ENCODE results near the gene FNBP1.
"Not testable (repeated sequence)": the region's sequence is repeated elsewhere in the genome, so short reads cannot be mapped to it uniquely, and the experiment has no call there.

FNBP1 gene

DNA sequence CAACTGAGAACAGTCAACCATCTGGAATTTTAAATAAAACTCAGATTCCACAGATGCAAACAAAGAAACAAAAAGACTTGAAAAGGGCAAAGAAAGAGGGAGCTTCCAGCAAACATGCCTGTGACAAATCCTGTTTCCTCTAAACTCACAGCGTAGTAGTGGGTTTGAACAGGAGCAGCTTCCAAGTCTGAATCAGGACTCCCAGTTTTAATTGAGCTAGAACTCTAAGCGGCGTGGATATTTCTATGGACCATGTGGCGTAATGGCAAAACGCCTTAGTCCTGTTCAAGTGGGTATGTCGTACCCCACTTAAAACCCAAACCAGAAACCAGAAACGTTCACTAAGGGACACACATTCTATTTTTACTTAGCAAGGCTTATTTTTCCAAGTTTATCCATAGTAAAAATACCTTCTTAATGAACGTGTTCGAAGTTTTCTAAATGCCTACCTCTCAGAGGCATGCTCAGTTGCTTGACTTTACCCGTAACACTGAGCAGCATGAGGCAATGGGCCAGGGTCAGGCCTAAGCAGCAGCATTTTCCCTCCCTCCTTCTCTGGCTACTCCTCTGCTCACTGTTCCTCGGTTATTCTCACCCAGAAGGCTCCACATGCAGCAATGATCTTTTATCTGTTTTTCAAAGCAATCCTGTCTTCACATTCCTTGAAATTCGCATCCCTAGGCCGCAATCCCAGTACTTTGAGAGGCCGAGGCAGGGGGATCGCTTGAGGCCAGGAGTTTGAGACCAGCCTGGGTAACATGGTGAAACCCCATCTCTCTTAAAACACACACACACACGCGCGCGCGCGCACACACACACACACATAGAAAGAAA, 77.9 kb downstream of the FNBP1 start:
- DNase-seq, result no peak
- intact Hi-C loops (cut with DNase I), result loop anchor here (10.0 kb wide), 1 partner anchor 80 kb away; the partner anchor contains the start of gene FNBP1

DNA sequence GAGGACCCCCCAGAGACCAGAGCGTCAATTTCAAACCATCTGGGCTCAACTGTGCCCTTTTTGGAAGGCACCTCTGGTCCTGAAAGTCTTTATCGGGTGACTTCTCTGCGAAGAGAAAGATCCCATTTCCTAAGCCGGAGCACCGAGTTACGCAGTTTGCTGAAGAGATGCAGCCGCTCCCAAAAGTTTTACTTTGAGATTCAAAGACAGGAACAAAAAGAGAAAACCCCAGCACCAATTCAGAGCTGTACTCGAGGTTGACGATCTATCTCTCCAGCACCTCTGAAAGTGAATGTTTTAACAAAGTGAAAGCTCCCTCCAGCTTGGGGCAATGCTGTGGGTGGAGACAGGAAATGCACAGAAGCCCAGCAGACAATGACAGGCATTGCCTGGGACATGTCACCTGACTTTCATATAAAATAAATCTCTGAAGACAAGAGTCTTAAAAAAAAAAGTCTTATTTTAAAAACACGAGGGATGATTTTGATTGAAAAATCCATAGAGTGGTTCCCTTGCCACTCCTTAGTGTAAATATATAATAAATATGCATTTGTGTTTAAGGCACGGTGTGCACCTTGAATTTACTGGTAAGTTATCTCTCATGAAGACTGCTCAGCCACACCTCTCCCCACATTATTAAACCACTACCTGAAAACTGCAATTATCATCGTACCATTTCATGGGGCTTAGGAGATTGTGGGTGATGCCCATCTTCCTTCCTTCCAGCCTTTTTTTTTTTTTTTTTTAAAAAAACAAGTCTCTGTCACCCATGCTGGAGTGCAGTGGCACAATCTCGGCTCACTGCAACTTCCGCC, 79.9 kb downstream of the FNBP1 start:
- intact Hi-C loops (cut with DNase I), result loop anchor here (10.0 kb wide), 1 partner anchor 82 kb away; the partner anchor contains the start of gene FNBP1

DNA sequence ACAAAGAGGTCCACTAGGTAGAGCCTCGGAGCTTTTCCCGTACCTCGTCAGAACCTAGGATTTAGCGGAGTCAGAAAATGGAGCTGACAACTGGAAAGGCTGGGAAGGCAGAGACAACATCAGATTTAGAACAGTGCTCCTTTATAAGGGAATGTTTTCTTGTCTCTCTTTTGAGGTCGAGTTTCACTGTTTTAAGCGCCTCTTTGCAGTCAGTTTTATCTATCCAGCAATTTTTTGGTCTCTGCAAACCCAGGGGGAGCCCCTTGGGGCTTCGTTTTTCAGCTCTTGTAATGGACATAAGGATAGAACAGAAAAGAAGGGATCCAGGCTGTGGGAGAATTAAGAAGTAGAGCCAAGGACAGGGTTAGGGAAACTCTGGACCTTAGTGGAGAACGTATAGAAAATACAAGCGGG, 80.5 kb downstream of the FNBP1 start:
- intact Hi-C loops (cut with DNase I), result loop anchor here (10.0 kb wide), 1 partner anchor 82 kb away; the partner anchor contains the start of gene FNBP1
- DNase-seq, result no peak

More for the DNA sequence above, 79.9 kb downstream of the FNBP1 start:
- peak in 1 of 10 donors; percentile 40 for DNase-seq

DNA sequence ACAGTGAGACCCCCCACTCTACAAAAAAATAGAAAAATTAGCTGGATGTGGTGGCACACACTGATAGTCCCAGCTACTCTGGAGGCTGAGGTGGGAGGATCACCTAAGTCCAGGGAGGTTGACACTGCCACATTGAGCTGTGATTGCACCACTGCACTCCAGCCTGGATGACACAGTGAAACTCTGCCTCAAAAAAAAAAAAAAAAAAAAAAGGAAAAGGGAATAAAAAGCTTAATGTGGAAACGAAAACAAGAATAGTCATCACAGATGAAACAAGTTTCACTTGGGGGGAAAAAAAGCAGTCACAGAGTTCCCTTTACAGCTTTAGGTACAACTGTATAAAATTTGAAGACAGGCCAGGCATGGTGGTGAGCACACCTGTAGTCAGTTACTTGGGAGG, 84.2 kb downstream of the FNBP1 start:
- DNase-seq, result no peak
- intact Hi-C loops (cut with DNase I), result no loop called here

DNA sequence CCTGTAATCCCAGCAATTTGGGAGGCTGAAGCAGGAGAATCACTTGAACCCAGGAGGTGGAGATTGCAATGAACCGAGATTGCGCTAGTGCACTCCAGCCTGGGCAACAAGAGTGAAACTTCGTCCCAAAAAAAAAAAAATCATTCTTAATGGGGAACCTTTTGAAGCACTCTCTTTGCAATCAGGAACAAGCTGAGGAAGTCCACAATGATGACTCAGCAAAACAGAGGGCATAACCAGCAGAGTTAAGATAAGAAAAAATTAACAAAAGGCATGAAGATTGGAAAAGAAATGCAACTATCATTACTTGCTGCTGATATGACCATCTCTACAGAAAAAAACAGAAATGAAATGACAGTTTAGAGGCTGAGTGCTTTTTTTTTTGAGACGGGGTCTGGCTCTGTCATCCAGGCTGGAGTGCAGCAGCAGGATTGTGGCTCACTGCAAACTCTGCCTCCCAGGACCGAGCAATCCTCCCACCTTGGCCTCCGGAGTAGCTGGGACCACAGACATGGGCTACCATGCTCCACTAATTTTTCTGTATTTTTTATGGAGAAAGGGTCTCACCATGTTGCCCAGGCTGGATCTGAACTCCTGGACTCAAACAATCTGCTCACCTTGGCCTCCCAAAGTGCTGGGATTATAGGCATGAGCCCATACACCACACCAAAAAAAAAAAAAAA, 88.0 kb downstream of the FNBP1 start:
- DNase-seq, result no peak
- intact Hi-C loops (cut with DNase I), result no loop called here

DNA sequence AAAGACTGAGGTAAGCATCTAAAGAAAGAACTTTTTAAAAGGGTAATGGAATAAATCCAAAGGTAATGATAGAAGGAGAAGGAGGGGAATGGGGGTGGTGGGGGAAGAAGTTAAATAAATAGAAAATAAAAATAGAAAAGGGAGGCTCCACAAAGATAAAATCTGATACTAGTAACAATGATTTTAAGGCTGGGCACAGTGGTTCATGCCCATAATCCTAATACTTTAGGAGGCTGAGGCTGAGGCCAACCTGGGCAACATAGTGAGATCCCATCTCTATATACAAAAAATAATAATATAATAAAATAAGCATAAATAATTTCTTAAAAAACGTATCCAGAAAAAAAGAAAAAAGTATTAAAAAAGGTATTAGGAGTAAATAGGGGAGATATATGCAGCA, 89.3 kb downstream of the FNBP1 start:
- DNase-seq, result no peak
- intact Hi-C loops (cut with DNase I), result no loop called here

DNA sequence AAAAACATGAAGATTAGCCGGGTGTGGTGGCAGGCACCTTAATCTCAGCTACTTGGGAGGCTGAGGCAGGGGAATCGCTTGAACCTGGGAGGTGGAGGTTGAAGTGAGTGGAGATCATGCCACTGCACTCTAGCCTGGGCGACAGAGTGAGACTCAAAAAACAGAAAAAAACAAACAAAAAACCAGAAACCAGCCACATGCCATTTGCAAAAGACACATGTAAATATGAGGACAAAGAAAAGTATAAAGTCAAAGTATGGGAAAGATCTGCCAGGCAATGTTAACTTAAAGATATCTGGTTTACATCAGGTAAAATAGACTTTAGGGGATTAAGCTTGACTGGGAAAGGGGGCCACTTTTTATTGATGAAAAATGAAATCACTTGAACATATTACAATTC, 90.7 kb downstream of the FNBP1 start:
- intact Hi-C loops (cut with DNase I), result no loop called here
- no peak for DNase-seq

DNA sequence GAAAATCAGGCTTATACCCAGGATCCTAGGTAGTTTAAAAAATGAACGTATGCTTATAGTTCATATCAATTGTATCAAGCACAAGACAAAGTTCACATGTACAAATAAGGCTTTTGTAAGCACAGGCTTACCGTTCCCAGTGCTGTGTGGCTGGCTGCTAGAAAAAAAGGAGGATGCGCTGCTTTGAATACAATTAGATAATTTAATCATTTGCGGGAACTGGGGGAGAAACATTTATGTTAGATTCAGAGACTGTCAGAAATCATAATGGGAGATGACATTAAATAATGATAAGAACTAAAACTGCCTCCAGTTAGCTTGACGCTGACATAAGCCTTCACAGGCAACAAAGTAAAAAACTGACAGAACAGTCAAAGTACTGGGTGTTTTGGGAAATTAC, 93.2 kb downstream of the FNBP1 start:
- intact Hi-C loops (cut with DNase I), result no loop called here
- DNase-seq, result no peak

DNA sequence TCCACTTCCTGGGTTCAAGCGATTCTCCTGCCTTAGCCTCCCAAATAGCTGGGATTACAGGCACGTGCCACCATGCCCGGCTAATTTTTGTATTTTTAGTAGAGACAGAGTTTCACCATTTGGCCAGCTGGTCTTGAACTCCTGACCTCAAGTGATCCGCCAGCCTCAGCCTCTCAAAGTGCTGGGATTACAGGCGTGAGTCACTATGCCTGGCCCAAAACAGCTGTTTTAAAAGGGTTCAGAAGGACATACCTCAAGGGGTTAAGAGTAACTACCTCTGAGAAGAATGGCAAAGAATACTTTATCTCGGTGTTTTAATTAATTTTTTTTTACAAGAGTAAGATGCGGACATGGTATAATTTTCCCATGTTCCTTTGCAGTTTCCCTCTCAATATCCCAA, 94.4 kb downstream of the FNBP1 start:
- DNase-seq; intact Hi-C loops (cut with DNase I): not testable (repeated sequence)

DNA sequence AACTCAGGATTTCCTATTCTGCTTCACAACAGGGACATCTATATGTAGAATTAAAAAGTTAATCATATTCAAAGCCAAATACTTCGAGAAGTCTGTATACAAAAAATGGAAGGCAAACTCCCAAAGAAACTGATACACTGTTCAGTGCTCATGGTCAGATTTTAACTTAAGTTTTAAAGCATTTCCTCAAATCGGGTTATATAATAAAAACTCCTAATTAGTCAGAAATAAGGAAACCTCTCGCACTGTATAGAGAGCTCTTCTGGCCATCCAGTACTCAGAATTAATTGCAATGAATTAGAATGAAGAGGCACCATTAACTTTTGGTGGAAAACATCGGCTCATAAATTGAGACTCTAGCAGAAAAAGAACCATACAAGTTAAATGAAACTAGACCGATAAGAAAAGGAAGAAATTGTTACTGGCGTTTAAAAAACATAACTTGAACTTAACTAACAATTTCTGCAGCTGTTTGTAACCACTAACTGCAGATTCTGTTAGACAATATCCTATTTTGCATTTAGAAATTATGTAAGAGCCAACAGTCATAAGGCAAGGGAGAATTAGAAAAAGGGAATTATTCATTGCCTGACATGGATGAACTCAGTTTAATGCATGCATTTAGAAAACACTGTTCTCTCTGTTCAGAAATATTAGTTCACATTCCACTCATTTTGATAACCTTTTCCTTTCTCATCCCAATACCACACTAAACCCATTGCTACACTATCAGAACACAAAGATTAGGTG, 96.6 kb downstream of the FNBP1 start:
- DNase-seq, result no peak
- intact Hi-C loops (cut with DNase I), result no loop called here

DNA sequence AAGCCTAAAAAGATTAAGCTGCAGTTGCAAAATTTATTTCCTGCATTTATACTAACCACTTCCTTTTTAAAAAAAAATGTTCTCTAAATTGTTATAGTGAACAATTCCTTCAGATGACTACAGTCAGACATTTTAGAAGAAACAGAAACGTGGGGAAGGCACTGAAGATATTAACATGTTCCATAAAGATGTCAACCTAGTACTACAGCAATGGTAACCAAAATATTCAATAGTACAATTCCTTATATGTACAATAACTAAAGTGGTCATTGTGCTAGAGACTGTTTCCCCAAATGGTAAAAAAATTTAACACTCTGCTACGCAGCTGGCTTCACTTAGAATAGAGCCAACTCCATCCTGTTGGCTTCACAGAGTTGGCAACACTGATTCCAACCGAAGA, 97.7 kb downstream of the FNBP1 start:
- intact Hi-C loops (cut with DNase I), result no loop called here
- no peak for DNase-seq

DNA sequence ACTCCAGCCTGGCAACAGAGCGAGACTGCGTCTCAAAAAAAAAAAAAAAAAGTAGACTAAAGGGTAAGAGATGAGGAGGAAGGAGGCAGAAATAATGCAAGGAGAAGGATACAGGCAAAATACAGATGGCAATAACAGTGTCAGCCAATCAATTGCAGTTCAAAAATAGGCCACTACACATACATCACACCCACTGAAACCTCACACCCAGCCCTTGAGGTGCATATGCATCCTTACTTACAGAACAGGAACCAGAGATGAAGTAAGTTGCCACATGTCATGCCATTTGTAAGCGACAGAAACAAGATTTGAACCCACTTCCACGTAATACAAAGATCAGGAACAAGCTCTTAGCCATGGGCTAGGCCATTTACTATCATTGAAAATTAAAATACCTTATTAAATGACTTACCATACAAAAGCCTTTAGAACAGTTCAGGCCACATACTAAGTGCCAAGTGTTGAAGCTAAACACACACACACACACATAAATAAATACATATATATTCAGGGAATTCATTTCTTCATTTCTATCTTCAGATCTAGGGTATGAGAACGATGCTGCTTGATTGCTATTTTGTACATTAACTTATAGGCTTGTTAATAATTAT, 98.4 kb downstream of the FNBP1 start:
- intact Hi-C loops (cut with DNase I), result no loop called here
- no peak for DNase-seq

DNA sequence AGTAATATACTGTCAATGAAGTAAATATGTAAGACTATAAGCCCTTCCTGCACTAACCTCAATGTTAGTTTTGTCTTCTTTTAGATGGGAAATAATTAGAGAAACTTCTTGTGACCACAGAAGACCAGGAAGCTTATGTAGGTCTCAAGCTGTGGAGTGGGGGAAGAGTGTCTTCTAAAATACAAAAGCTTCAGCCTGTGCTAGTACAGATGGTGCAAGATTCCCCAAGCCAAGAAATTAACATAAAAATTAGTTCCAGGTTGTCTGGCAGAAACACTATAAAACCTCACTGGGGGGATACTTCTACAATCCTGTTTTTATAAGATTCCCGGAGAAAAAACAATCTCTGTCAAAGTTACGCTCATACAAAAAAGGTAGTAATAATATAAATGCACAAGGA, 103.6 kb downstream of the FNBP1 start:
- intact Hi-C loops (cut with DNase I), result no loop called here
- no peak for DNase-seq

DNA sequence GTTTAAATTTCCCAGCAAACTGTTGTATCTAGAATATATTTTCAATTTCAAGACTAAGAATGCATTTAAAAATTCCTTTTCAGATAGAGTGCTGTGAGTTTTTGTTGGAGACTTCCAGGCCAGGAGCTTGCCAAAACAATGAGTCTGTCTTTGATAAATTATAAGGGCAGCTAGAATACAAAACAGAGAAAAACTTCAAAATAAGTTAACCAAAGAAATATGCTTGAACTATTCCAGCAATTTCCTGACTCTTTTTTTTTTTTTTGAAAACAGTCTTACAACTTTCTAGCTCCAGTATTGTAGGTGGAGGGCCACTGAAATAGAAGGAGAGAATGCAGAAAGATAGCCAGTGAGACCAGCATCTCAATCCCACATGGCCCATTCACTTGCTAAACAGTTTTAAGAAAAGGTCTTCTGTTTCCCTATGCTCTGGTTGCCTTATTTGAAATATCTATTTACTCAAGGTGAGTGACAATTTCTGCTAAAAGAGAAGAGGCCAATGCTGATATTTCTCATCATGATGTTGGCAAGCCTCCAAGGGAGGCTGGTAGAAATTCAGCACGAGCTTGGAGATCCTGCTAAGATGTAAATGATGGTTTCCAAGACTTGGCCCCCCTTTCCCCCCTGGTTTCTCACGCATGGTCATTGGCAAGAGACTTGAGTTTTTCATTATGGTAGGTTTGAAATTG, 104.6 kb downstream of the FNBP1 start:
- intact Hi-C loops (cut with DNase I), result no loop called here
- DNase-seq, result no peak

DNA sequence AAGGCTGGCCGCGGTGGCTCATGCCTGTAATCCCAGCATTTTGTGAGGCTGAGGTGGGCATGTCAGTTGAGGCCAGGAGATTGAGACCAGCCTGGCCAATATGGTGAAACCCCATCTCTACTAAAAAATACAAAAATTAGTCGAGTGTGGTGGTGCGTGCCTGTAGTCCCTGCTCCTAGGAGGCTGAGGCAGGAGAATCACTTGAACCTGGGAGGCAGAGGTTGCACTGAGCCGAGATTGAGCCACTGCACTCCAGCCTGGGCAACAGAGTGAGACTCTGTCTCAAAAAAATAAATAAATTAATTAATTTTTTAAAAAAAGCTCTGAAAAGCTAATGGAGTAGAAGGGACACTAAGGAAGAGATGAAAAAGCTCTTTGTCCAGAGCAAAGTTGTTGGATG, 105.1 kb downstream of the FNBP1 start:
- DNase-seq; intact Hi-C loops (cut with DNase I): not testable (repeated sequence)

DNA sequence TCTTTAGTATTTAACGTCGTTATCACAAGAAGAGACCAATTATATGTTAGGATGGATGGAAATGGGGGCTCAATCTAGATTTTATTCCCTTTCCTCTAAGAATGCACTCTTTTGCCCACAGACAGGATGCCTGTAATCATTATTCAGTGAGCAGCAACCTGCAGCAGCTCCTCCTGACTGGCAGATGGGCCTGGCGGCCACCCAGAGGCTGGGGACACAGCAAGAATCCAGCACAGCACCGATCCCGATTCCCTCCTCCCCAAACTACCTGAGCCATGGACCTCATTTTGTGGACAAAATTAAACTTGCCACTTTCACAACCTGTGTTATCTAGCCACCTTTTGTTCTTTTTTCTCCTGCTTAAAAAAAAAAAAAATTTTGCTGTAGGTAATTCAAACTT, 106.8 kb downstream of the FNBP1 start:
- intact Hi-C loops (cut with DNase I), result no loop called here

DNA sequence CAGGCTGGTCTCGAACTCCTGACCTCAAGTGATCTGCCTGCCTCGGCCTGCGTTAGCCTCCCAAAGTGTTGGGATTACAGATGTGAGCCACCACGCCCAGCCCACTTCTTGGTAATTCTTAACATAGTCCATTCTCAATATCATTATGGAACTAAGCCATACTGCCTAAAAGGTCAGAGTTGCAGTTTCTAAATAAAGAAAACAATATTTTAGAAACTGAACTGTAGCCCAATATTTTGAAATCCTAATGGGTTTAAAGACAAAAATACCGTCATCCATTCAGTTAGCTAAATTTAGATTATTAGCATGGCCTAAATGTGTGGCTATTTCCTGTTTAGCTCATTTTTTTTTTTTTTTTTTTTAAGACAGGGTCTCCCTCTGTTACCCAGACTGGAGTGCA, 108.2 kb downstream of the FNBP1 start:
- no peak for DNase-seq
- intact Hi-C loops (cut with DNase I), result loop anchor here (5.0 kb wide), 1 partner anchor 37 kb away; no protein-coding TSS in a partner anchor

More for the DNA sequence above, 106.8 kb downstream of the FNBP1 start:
- peak in 4 of 10 donors; percentile 11 to 89 (median 40) for DNase-seq

DNA sequence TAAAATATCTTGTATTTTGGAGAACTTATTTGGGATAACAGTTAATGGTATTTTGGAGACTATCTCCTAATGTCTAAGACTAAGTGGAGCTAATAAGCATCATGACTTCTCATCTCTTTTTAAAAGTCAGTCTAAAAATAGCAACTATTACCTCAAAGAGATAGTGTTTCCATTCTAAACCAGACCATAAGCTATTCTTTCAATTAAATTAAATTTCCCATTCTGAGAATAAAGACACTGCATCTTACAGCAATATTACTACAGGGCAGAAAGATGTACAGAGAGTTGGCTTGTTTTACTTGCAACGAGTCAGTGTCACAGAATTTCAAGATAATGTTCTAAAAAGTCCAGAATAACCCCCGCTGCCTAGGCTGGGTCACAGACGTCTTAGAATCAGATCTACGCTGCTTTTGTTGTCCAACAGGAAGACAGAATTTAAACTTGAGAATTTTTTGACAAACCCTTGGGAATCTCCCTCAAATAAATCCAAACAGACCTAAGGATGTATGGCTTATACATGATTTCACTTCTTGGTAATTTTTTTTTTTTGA, 108.9 kb downstream of the FNBP1 start:
- no peak for DNase-seq
- intact Hi-C loops (cut with DNase I), result loop anchor here (5.0 kb wide), 1 partner anchor 37 kb away; no protein-coding TSS in a partner anchor

Measured in posterior cingulate gyrus (tissue), 11 donors.